Stimulated activated CD8-positive, alpha-beta memory T cell treated with anti-CD3 and anti-CD28 coated beads, Interleukin-15, amount 100 ng/mL, for 4 hours (primary cell): Measurements from ENCODE around the gene FAM221B.

Source experiments
- DNase-seq, 2 donors: peaks; one replicate each; pipeline ENCODE4 v3.0.0-alpha.2; 2020; ENCODE audit warnings: low read depth in 2 of 2

FAM221B gene

GRCh38 chr9:35828716-35829083 lies at the start of gene FAM221B:
FAM221B (minus strand) TSS chr9:35828732; CDS start chr9:35826161, 2,571 bp downstream.
- no peak for DNase-seq

- no peak for DNase-seq
Observed at GRCh38 chr9:35872505-35872904, 44.0 kb upstream of the FAM221B start.

- DNase-seq = no peak
Observed at GRCh38 chr9:35871545-35871944, 43.0 kb upstream of the FAM221B start.

- DNase-seq = no peak
Observed at GRCh38 chr9:35870351-35870923, 41.9 kb upstream of the FAM221B start, which contains the start of gene OR13J1. OR13J1 (minus strand) TSS chr9:35870401; CDS start chr9:35870401, 0 bp downstream.

GRCh38 chr9:35869621-35870216 lies 41.2 kb upstream of the FAM221B start:
- no peak for DNase-seq

GRCh38 chr9:35868933-35869332 lies 40.4 kb upstream of the FAM221B start:
- DNase-seq = no peak

GRCh38 chr9:35867538-35867937 lies 39.0 kb upstream of the FAM221B start:
- DNase-seq = no peak

- no peak for DNase-seq
Observed at GRCh38 chr9:35864695-35865255, 36.2 kb upstream of the FAM221B start.

- DNase-seq = no peak
Observed at GRCh38 chr9:35863583-35863982, 35.1 kb upstream of the FAM221B start.

- no peak for DNase-seq
Observed at GRCh38 chr9:35862328-35862727, 33.8 kb upstream of the FAM221B start.

- DNase-seq = no peak
Observed at GRCh38 chr9:35861161-35861897, 32.8 kb upstream of the FAM221B start.

- DNase-seq = no peak
Observed at GRCh38 chr9:35859990-35860339, 31.4 kb upstream of the FAM221B start.

GRCh38 chr9:35859310-35859989 lies 30.9 kb upstream of the FAM221B start:
- no peak for DNase-seq

GRCh38 chr9:35858458-35858857 lies 29.9 kb upstream of the FAM221B start:
- DNase-seq = no peak

- DNase-seq = no peak
Observed at GRCh38 chr9:35856882-35857281, 28.4 kb upstream of the FAM221B start.

GRCh38 chr9:35856206-35856605 lies 27.7 kb upstream of the FAM221B start:
- no peak for DNase-seq

GRCh38 chr9:35854091-35854762 lies 25.7 kb upstream of the FAM221B start:
- DNase-seq = no peak

GRCh38 chr9:35852876-35853865 lies 24.6 kb upstream of the FAM221B start:
- DNase-seq = no peak

- DNase-seq = no peak
Observed at GRCh38 chr9:35852267-35852815, 23.8 kb upstream of the FAM221B start.
